D721Med (cell line): ENCODE results near the gene CCND1.
"Not testable (repeated sequence)": the region's sequence is repeated elsewhere in the genome, so short reads cannot be mapped to it uniquely, and the experiment has no call there.

Experiments
- DNase-seq: peaks from one replicate; pipeline ENCODE4 v3.0.0; 2011; ENCODE audit warnings: low spot score; ENCODE audit not compliant: insufficient read length
- FAIRE-seq: peaks from 2 replicates; lab custom pipeline; 2011; peaks lifted over from hg19 to GRCh38; lab: Jason Lieb, UNC
- CTCF ChIP-seq: IDR thresholded peaks from 2 replicates; pipeline ENCODE4 v1.5.1; 2012; ENCODE audit warnings: mild to moderate bottlenecking, control low read depth; ENCODE audit not compliant: insufficient read depth; ENCODE audit errors: missing control alignments

The CCND1 gene

GRCh38 chr11:69617682-69618081 is 23.3 kb upstream of the CCND1 start:
- TF ChIP-seq CTCF = no peak
- FAIRE-seq (no peak), DNase-seq (no peak)

- no peak for TF ChIP-seq CTCF
- DNase-seq (no peak), FAIRE-seq (no peak)
These were observed 22.7 kb upstream of the CCND1 start for GRCh38 chr11:69618237-69618636.

- TF ChIP-seq CTCF = no peak
- DNase-seq (no peak), FAIRE-seq (no peak)
These were observed 20.2 kb upstream of the CCND1 start for GRCh38 chr11:69620683-69621290.

GRCh38 chr11:69622097-69622681 is 18.8 kb upstream of the CCND1 start:
- DNase-seq = not testable (repeated sequence)

GRCh38 chr11:69624293-69624692 is 16.7 kb upstream of the CCND1 start:
- no peak for TF ChIP-seq CTCF
- DNase-seq = no peak
- no peak for FAIRE-seq

More at GRCh38 chr11:69622097-69622681, 18.8 kb upstream of the CCND1 start:
- FAIRE-seq = not testable (repeated sequence)

GRCh38 chr11:69625476-69625875 is 15.5 kb upstream of the CCND1 start:
- FAIRE-seq = no peak

GRCh38 chr11:69627551-69627950 is 13.4 kb upstream of the CCND1 start:
- FAIRE-seq = no peak
- no peak for TF ChIP-seq CTCF
- DNase-seq = no peak

More at GRCh38 chr11:69625476-69625875, 15.5 kb upstream of the CCND1 start:
- no peak for DNase-seq
- TF ChIP-seq CTCF = no peak
